SW 1271 (cell line): ENCODE measurements around the gene MVB12A.

ENCODE experiments used
- DNase-seq, 2 experiments: peaks; one replicate each; lab custom pipeline; 2025; lab: John Stamatoyannopoulos, UW

MVB12A gene

GRCh38 chr19:17471410-17472125, 51.7 kb downstream of the MVB12A start:
- no peak for DNase-seq

- peak in 1 of 2 experiments; percentile 45 for DNase-seq
Observed at GRCh38 chr19:17473041-17473440, 53.2 kb downstream of the MVB12A start.
